GM12878 (cell line): ENCODE data around the gene PLEKHG4B. TPM values are rescaled to one million over a fixed set of nuclear protein-coding genes. Genes with fewer than 3 reads are reported as not detected.

Experiments
- ATAC-seq: fragments of 200-7000 bp; cut with Tn5 transposase; 3 replicates; pipeline ENCODE4 v1.9.1; 2020; ENCODE audit warnings: mild to moderate bottlenecking, moderate library complexity
- BruUV-seq: library from RNA; stranded (reverse); fragments of 400-500 nt; replicated peaks from 2 replicates; lab custom pipeline; 2021; lab: Mats Ljungman, UMichigan
- CTCF ChIA-PET: fragments of 300-600 bp; sonication (Branson Sonifier 250); formaldehyde crosslinking; extraction: SDS; loops from one replicate; lab custom pipeline; 2021; ENCODE audit warnings: inconsistent platforms; lab: Yijun Ruan, JAX
- POLR2A ChIA-PET: fragments of 350-600 bp; formaldehyde crosslinking; extraction: SDS; loops from one replicate; lab custom pipeline; 2021; ENCODE audit warnings: inconsistent platforms; lab: Charles Lee
- RAD21 ChIA-PET: fragments of 300-600 bp; sonication (Branson Sonifier 250); formaldehyde crosslinking; loops from one replicate; lab custom pipeline; 2023; ENCODE audit warnings: antibody characterized with exemption; ENCODE audit not compliant: unreplicated experiment; lab: Charles Lee
- SMC1A ChIA-PET: fragments of 300-600 bp; sonication (Branson Sonifier 250); formaldehyde crosslinking; loops from one replicate; lab custom pipeline; 2023; ENCODE audit not compliant: unreplicated experiment, uncharacterized antibody; lab: Charles Lee
- DNase-seq: peaks from one replicate; pipeline ENCODE4 v3.0.0-alpha.2; 2011; ENCODE audit warnings: low read depth, low spot score
- FAIRE-seq: peaks from 3 replicates; lab custom pipeline; 2011; peaks lifted over from hg19 to GRCh38; lab: Jason Lieb, UNC
- H2AFZ ChIP-seq: 2 replicates; pipeline ENCODE4 v1.6.0; 2011; ENCODE audit warnings: low read depth, low read length, control low read depth; ENCODE audit not compliant: control insufficient read depth
- H3K27ac ChIP-seq: 2 replicates; pipeline ENCODE4 v1.5.1; 2011; ENCODE audit warnings: control low read depth; ENCODE audit not compliant: control insufficient read depth, insufficient read depth
- H3K27me3 ChIP-seq, 2 experiments: replicated peaks in 1 of 2; 2 replicates each; pipeline versions ENCODE4 v1.6.0 to v1.6.1; 2011; ENCODE audit warnings: low read length in 1 of 2; ENCODE audit not compliant: control insufficient read depth in 2 of 2, insufficient read depth in 2 of 2
- H3K36me3 ChIP-seq, 2 experiments: 2 replicates each; pipeline ENCODE4 v1.5.1; 2011; ENCODE audit warnings: low read length in 1 of 2; ENCODE audit not compliant: control insufficient read depth in 2 of 2, insufficient read depth in 2 of 2
- H3K4me1 ChIP-seq: 2 replicates; pipeline ENCODE4 v1.6.1; 2011; ENCODE audit warnings: mild to moderate bottlenecking, low read length, moderate library complexity, mixed read lengths; ENCODE audit not compliant: control insufficient read depth, insufficient read depth
- H3K4me2 ChIP-seq: 2 replicates; pipeline ENCODE4 v1.6.0; 2011; ENCODE audit warnings: control low read depth; ENCODE audit not compliant: control insufficient read depth, insufficient read depth
- H3K4me3 ChIP-seq: fragments of 200-600 bp; sonication (generic); 2 replicates; pipeline ENCODE4 v1.5.1; 2016
- H3K79me2 ChIP-seq: 2 replicates; pipeline ENCODE4 v1.6.0; 2011; ENCODE audit warnings: low read length; ENCODE audit not compliant: control insufficient read depth, insufficient read depth
- H3K9ac ChIP-seq: 2 replicates; pipeline ENCODE4 v1.8.0; 2011; ENCODE audit warnings: low read length, control low read depth, mixed read lengths; ENCODE audit not compliant: control insufficient read depth, insufficient read depth
- H3K9me3 ChIP-seq: replicated peaks from 3 replicates; pipeline ENCODE4 v1.5.1; 2011; ENCODE audit warnings: mild to moderate bottlenecking, low read length; ENCODE audit not compliant: control insufficient read depth, insufficient read depth
- H4K20me1 ChIP-seq: 2 replicates; pipeline ENCODE4 v1.6.0; 2011; ENCODE audit not compliant: control insufficient read depth, insufficient read depth
- CHD1 ChIP-seq: IDR thresholded peaks from 2 replicates; pipeline ENCODE4 v1.6.1; 2012; ENCODE audit warnings: low read depth, low read length, improper control_type of control experiment
- SUPT20H ChIP-seq: IDR thresholded peaks from 2 replicates; pipeline ENCODE4 v1.6.1; 2011; ENCODE audit warnings: low read depth, mild to moderate bottlenecking, low read length, moderate library complexity, borderline replicate concordance; ENCODE audit not compliant: control insufficient read depth
- TBL1XR1 ChIP-seq: IDR thresholded peaks from 2 replicates; pipeline ENCODE4 v1.6.1; 2012; ENCODE audit warnings: low read depth, low read length, improper control_type of control experiment
- WGBS: methylation state at CpG from one replicate; pipeline ENCODE4 v1.1.6; 2016; ENCODE audit warnings: low lambda C conversion rate; ENCODE audit not compliant: insufficient replicate concordance, insufficient coverage; ENCODE audit errors: missing lambda C conversion rate; 5-methylcytosine and 5-hydroxymethylcytosine counted together
- in situ Hi-C: fragments of 300-500 bp; cut with MboI; formaldehyde crosslinking; loops from 9 replicates; pipeline ENCODE4 v1.14.3; 2018; ENCODE audit warnings: mixed read lengths
- intact Hi-C: fragments of 100-400 bp; cut with micrococcal nuclease; formaldehyde crosslinking; loops from one replicate; pipeline ENCODE4 v1.14.2; 2022; ENCODE audit not compliant: unreplicated experiment
- polyA plus RNA-seq, 11 experiments: library from polyadenylated mRNA; depleted of rRNA in 4 of 11; unstranded in 6 of 11; stranded (reverse) in 5 of 11; fragments of >200 nt; fragmentation: Nextera tagmentation in 4 of 11; fragmentation: Illumina TruSeq in 1 of 11; extraction: Ambion mirVana in 4 of 11; extraction: Trizol in 1 of 11; gene quantifications; 1 replicate in 1 of 11; 2 replicates in 10 of 11; pipeline versions ENCODE4 v1.2.1 to v1.2.3, GENCODE V29; 2011 to 2016; ENCODE audit warnings: inconsistent platforms in 2 of 11, missing spikeins in 2 of 11, low read depth in 1 of 11
- total RNA-seq, 4 experiments: library from RNA; depleted of rRNA in 3 of 4; stranded (reverse); fragments of >200 nt in 3 of 4; fragmentation: Illumina TruSeq in 1 of 4; extraction: Trizol in 1 of 4; gene quantifications; 2 replicates each; pipeline versions ENCODE4 v1.2.1 to v1.2.3, GENCODE V29; 2013 to 2021
- TF ChIP-seq, protein P1 (sequence below): fragments of 450-650 bp; formaldehyde crosslinking; IDR thresholded peaks from 2 replicates; pipeline ENCODE4 v1.4.0; 2020; ENCODE audit warnings: mild to moderate bottlenecking, moderate library complexity

Gene PLEKHG4B
- total and polyA plus RNA-seq, 10 of the 15 experiments (the other 5 are each of a cell fraction or from before 2014, with no cell fraction given): under 0.01 to 0.05 (median 0.01) TPM; not detected in 6

GRCh38 chr5:167511-167910 lies 75.5 kb downstream of the PLEKHG4B start:
- SMC1A ChIA-PET: no interaction called here
- no peaks in the 10 kb centered on the region; a peak in 1 of 4 replicates for H3K27me3 ChIP-seq
- WGBS: 51% methylated on average over 7 of the region's 7 CpGs
- no peak overlapping the region for H3K9ac ChIP-seq
- H3K4me3 ChIP-seq: no peak overlapping the region
- no peaks in the 10 kb centered on the region for H3K4me1 ChIP-seq
- no peaks in the 10 kb centered on the region for H4K20me1 ChIP-seq
- no peak overlapping the region for H3K27ac ChIP-seq
- FAIRE-seq (no peak), DNase-seq (no peak), ATAC-seq (no peak)
- CTCF ChIA-PET: no interaction called here
- intact Hi-C loops (no loop called here), in situ Hi-C loops (no loop called here)
- POLR2A ChIA-PET: no interaction called here
- H3K79me2 ChIP-seq: no peaks in the 10 kb centered on the region
- no peak overlapping the region for H3K4me2 ChIP-seq
- TF ChIP-seq, protein P1, sequence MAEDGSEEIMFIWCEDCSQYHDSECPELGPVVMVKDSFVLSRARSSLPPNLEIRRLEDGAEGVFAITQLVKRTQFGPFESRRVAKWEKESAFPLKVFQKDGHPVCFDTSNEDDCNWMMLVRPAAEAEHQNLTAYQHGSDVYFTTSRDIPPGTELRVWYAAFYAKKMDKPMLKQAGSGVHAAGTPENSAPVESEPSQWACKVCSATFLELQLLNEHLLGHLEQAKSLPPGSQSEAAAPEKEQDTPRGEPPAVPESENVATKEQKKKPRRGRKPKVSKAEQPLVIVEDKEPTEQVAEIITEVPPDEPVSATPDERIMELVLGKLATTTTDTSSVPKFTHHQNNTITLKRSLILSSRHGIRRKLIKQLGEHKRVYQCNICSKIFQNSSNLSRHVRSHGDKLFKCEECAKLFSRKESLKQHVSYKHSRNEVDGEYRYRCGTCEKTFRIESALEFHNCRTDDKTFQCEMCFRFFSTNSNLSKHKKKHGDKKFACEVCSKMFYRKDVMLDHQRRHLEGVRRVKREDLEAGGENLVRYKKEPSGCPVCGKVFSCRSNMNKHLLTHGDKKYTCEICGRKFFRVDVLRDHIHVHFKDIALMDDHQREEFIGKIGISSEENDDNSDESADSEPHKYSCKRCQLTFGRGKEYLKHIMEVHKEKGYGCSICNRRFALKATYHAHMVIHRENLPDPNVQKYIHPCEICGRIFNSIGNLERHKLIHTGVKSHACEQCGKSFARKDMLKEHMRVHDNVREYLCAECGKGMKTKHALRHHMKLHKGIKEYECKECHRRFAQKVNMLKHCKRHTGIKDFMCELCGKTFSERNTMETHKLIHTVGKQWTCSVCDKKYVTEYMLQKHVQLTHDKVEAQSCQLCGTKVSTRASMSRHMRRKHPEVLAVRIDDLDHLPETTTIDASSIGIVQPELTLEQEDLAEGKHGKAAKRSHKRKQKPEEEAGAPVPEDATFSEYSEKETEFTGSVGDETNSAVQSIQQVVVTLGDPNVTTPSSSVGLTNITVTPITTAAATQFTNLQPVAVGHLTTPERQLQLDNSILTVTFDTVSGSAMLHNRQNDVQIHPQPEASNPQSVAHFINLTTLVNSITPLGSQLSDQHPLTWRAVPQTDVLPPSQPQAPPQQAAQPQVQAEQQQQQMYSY (CRISPR knock-in tag): no peak
- TF ChIP-seq TBL1XR1: no peak
- TF ChIP-seq SUPT20H: no peak
- no peak for TF ChIP-seq CHD1
- no peaks in the 10 kb centered on the region for H3K36me3 ChIP-seq
- H2AFZ ChIP-seq: no peak overlapping the region
- RAD21 ChIA-PET: no interaction called here
- no peaks in the 10 kb centered on the region; the same call in 2 of the 3 replicates for H3K9me3 ChIP-seq
- BruUV-seq: no TSS peak
